Adipocyte (in vitro differentiated cells): ENCODE measurements around the gene AMHR2.

Source experiments
- DNase-seq: peaks from one replicate; pipeline ENCODE4 v3.0.0-alpha.2; 2015; ENCODE audit warnings: low read depth
- H3K27me3 ChIP-seq: replicated peaks from 2 replicates; pipeline ENCODE4 v1.7.0; 2013; ENCODE audit warnings: mild to moderate bottlenecking, low read length, moderate library complexity; ENCODE audit not compliant: control insufficient read depth, insufficient read depth
- H3K36me3 ChIP-seq: 2 replicates; pipeline ENCODE4 v1.7.0; 2013; ENCODE audit warnings: low read length, mild to moderate bottlenecking, moderate library complexity; ENCODE audit not compliant: control insufficient read depth, insufficient read depth, severe bottlenecking
- H3K4me1 ChIP-seq: 2 replicates; pipeline ENCODE4 v1.7.0; 2013; ENCODE audit warnings: mild to moderate bottlenecking, low read length, moderate library complexity; ENCODE audit not compliant: control insufficient read depth, insufficient read depth
- H3K4me3 ChIP-seq: 2 replicates; pipeline ENCODE4 v1.7.0; 2013; ENCODE audit warnings: mild to moderate bottlenecking, low read length, moderate library complexity
- H3K9ac ChIP-seq: 2 replicates; pipeline ENCODE4 v1.7.0; 2013; ENCODE audit warnings: mild to moderate bottlenecking, low read length, moderate library complexity
- H3K9me3 ChIP-seq: 2 replicates; pipeline ENCODE4 v1.7.0; 2013; ENCODE audit warnings: mild to moderate bottlenecking, low read length, moderate library complexity; ENCODE audit not compliant: control insufficient read depth

The AMHR2 gene

DNA sequence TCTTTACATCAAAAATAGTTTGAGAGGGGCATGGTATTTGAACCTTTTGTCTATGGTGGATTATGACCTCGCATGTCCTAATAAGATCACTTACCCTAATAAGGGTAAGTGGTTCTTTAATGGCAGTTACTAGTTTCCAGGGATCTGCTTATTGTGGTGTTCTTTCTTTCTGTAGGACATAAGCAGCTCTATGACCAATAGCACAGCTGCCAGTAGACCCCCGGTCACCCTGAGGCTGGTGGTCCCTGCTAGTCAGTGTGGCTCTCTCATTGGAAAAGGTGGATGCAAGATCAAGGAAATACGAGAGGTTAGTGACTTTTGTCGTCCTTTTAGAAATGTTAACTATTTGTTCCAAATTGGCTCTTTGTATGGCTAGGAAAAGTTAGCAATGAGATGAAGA is 35.4 kb downstream of the AMHR2 start:
- H3K27me3 ChIP-seq: no peaks in the 10 kb centered on the region
- H3K4me1 ChIP-seq: peaks cover 26% of the 10 kb centered on the region
- H3K4me3 ChIP-seq: no peak overlapping the region
- no peak for DNase-seq
- H3K9me3 ChIP-seq: no peaks in the 10 kb centered on the region
- H3K36me3 ChIP-seq: peaks cover 100% of the 10 kb centered on the region
- no peak overlapping the region for H3K9ac ChIP-seq

- Histone ChIP-seq H3K9me3 (no peaks in the 10 kb centered on the region), H3K4me1 (peaks cover 30% of the 10 kb centered on the region), H3K27me3 (no peaks in the 10 kb centered on the region), H3K4me3 (no peak overlapping the region), H3K36me3 (peaks cover 99% of the 10 kb centered on the region), H3K9ac (peak overlapping the region; percentile 41)
- no peak for DNase-seq
These were observed 37.4 kb downstream of the AMHR2 start for GRCh38 chr12:53461059-53461458.

GRCh38 chr12:53461591-53461990 is 37.9 kb downstream of the AMHR2 start:
- H3K4me3 ChIP-seq: no peak overlapping the region
- no peaks in the 10 kb centered on the region for H3K27me3 ChIP-seq
- no peaks in the 10 kb centered on the region for H3K9me3 ChIP-seq
- H3K36me3 ChIP-seq: peaks cover 99% of the 10 kb centered on the region
- H3K9ac ChIP-seq: peak overlapping the region; percentile 41
- peaks cover 35% of the 10 kb centered on the region for H3K4me1 ChIP-seq
- DNase-seq: no peak

GRCh38 chr12:53462935-53463334 is 39.3 kb downstream of the AMHR2 start:
- H3K27me3 ChIP-seq: no peaks in the 10 kb centered on the region
- peaks cover 40% of the 10 kb centered on the region for H3K4me1 ChIP-seq
- H3K36me3 ChIP-seq: peaks cover 99% of the 10 kb centered on the region
- DNase-seq: no peak
- peak overlapping the region; percentile 18 for H3K9ac ChIP-seq
- no peaks in the 10 kb centered on the region for H3K9me3 ChIP-seq
- no peak overlapping the region for H3K4me3 ChIP-seq

GRCh38 chr12:53463802-53464560 is 40.3 kb downstream of the AMHR2 start:
- no peaks in the 10 kb centered on the region for H3K9me3 ChIP-seq
- H3K4me1 ChIP-seq: peaks cover 40% of the 10 kb centered on the region
- H3K36me3 ChIP-seq: peaks cover 99% of the 10 kb centered on the region
- DNase-seq: no peak
- H3K9ac ChIP-seq: peak overlapping the region; percentile 16
- no peaks in the 10 kb centered on the region for H3K27me3 ChIP-seq
- H3K4me3 ChIP-seq: no peak overlapping the region

DNA sequence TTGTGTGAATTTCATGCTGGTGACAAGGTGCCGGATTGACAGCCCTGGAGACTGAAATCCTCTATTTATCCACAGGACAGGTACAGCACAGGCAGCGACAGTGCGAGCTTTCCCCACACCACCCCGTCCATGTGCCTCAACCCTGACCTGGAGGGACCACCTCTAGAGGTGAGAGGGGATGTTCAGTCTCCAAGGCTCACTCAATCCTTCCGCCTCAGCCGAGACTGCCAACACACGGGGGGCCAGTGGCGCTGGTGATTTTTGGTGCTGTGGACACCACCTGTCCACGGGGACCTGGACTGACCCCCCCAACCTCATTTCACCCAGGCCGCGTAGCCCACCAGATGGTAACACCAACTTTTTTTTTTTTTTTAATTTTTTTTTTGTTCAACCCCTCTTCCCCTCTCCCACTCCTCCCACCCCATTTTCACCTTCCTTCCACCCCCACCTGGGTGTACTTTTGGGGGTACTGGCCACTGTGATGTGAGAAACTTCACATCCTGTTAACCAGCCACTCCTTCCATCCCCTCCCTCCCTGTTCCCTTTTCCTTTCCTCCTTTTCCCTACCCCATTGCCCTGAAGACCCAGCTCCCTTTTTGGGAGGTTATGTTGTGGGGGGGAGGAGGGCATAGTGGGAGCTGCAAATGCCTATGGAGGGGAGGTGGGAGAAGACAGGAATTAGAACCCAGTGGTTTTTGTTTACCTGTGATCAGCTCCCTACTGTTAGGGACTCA is 41.2 kb downstream of the AMHR2 start:
- Histone ChIP-seq H3K27me3 (no peaks in the 10 kb centered on the region), H3K9me3 (no peaks in the 10 kb centered on the region), H3K36me3 (peaks cover 99% of the 10 kb centered on the region), H3K4me1 (peaks cover 40% of the 10 kb centered on the region), H3K9ac (peak overlapping the region; percentile 44), H3K4me3 (no peak overlapping the region)
- DNase-seq: no peak

DNA sequence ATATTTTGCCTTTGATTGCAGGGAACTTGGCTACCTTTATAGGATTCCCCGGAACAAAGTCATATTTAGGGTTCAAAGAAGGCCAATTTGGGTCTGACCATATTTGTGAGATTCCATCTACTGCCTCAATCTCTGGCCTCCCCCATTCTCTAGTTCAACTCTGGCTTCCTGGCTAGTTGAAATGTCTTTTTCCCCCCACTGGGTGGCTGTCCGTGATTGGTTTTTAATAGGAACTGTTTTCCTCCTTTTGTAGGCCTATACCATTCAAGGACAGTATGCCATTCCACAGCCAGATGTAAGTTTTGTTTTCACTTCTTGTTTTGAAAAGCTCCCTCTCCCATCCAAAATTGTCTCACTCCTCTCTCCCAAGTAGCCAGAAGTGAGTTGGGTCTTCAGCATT is 42.0 kb downstream of the AMHR2 start:
- H3K9me3 ChIP-seq: no peaks in the 10 kb centered on the region
- peaks cover 35% of the 10 kb centered on the region for H3K4me1 ChIP-seq
- peak overlapping the region; percentile 44 for H3K9ac ChIP-seq
- H3K4me3 ChIP-seq: no peak overlapping the region
- H3K36me3 ChIP-seq: peaks cover 99% of the 10 kb centered on the region
- H3K27me3 ChIP-seq: no peaks in the 10 kb centered on the region
- no peak for DNase-seq

DNA sequence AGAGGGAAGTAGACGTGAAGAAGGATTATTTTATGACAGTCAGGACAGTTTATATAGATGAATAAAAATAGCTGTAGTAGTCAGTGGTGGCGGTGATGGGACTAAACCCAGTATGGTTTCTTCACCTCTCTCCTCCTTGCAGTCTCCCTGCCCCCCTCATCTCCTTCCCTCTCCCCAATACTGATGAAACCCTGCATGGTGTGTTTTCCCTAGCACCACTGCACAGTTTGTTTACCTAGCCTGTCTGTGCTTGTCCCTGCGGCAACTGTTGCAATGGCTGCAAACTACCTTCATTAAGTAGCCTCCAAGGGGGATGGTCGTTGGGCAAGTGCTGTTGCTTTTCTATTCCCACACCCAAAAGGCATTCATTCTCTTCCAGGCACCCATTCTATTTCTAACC is 43.0 kb downstream of the AMHR2 start:
- Histone ChIP-seq H3K4me1 (peaks cover 32% of the 10 kb centered on the region), H3K9ac (peak overlapping the region; percentile 44), H3K4me3 (no peak overlapping the region), H3K36me3 (peaks cover 98% of the 10 kb centered on the region), H3K9me3 (no peaks in the 10 kb centered on the region), H3K27me3 (no peaks in the 10 kb centered on the region)
- no peak for DNase-seq

DNA sequence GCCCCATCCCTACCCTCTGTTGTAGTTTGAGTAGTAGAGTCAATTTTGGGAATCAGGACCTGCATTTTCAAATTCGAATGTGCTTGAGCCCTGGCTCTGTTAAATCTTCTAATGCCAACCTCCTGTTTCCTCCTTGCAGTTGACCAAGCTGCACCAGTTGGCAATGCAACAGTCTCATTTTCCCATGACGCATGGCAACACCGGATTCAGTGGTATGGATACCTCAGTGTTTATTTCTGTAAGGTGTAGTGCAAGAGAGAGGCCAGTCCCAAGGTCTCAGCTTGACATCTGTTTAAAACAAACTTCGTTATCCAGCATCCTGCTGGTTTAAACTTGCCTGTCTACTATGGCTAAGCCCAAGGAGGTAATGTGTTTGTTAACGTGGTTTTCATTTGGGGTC is 43.4 kb downstream of the AMHR2 start:
- peaks cover 36% of the 10 kb centered on the region for H3K4me1 ChIP-seq
- H3K27me3 ChIP-seq: no peaks in the 10 kb centered on the region
- no peak overlapping the region for H3K4me3 ChIP-seq
- no peak overlapping the region for H3K9ac ChIP-seq
- no peaks in the 10 kb centered on the region for H3K9me3 ChIP-seq
- H3K36me3 ChIP-seq: peaks cover 98% of the 10 kb centered on the region
- DNase-seq: no peak

DNA sequence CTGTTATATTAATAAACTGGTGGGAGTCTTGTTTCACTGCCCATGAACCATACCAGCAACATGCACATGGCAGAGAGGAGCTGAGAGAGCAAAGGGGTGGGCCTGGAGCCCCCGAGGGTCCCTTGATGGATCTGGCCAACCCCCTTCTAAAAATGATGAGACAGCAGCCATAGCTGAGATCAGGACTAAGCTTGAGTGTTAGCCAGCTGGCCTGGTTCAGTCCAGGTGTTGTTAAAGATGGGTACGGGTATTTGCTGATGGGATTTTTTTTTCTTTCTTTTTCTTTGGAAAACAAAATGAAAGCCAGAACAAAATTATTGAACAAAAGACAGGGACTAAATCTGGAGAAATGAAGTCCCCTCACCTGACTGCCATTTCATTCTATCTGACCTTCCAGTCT is 44.2 kb downstream of the AMHR2 start:
- H3K36me3 ChIP-seq: peaks cover 98% of the 10 kb centered on the region
- DNase-seq: no peak
- no peak overlapping the region for H3K9ac ChIP-seq

GRCh38 chr12:53468282-53468681 is 44.6 kb downstream of the AMHR2 start:
- Histone ChIP-seq H3K27me3 (no peaks in the 10 kb centered on the region), H3K9ac (no peak overlapping the region), H3K4me3 (no peak overlapping the region), H3K36me3 (peaks cover 96% of the 10 kb centered on the region), H3K4me1 (peaks cover 46% of the 10 kb centered on the region), H3K9me3 (no peaks in the 10 kb centered on the region)
- no peak for DNase-seq

More for the DNA sequence above, 44.2 kb downstream of the AMHR2 start:
- Histone ChIP-seq H3K4me1 (peaks cover 44% of the 10 kb centered on the region), H3K9me3 (no peaks in the 10 kb centered on the region), H3K27me3 (no peaks in the 10 kb centered on the region), H3K4me3 (no peak overlapping the region)
